ENCODE results near the gene SCNN1A. TPM values are rescaled to one million over a fixed set of nuclear protein-coding genes. Genes with fewer than 3 reads are reported as not detected.

Gene SCNN1A
- total and polyA plus RNA-seq, 2 experiments from 2014 or later, result 21.7 to 28.4 TPM

DNA sequence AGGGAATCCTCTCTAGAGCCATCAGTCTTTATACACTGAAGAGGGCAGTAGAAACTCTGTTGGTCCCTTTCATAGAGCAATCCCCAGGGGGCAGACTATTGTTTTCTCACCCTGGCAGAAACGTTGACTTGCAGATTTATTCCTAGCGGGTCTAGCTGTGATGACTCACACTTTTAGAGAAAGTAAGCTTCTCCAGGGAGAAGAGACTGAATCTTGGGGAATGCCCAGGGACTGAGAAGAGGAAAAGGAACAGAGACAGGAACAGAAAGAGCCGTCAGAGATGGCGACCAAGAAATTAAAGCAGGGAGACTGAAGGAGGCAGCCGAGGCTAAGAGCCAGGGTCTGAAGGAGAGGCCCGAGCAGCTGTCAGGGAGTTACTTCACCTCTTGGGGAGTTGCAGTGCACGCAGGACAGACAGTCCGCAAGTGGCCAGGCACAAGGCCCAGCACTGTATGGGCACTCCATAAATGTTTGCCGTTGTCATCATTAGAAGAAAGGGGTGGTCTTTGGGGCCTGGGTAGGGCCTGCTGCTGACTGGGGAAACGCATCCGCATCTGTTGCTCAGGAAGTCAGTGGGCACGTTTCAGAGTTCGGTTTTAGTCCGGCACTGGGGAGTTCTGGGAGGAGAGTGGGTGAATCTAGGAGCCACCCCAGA is 51.9 kb downstream of the SCNN1A start:
- H3K9me3 ChIP-seq (ENCODE audit: low read depth), result no peaks in the 10 kb centered on the region
- TF ChIP-seq, protein P1, sequence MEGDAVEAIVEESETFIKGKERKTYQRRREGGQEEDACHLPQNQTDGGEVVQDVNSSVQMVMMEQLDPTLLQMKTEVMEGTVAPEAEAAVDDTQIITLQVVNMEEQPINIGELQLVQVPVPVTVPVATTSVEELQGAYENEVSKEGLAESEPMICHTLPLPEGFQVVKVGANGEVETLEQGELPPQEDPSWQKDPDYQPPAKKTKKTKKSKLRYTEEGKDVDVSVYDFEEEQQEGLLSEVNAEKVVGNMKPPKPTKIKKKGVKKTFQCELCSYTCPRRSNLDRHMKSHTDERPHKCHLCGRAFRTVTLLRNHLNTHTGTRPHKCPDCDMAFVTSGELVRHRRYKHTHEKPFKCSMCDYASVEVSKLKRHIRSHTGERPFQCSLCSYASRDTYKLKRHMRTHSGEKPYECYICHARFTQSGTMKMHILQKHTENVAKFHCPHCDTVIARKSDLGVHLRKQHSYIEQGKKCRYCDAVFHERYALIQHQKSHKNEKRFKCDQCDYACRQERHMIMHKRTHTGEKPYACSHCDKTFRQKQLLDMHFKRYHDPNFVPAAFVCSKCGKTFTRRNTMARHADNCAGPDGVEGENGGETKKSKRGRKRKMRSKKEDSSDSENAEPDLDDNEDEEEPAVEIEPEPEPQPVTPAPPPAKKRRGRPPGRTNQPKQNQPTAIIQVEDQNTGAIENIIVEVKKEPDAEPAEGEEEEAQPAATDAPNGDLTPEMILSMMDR (IDR thresholded peaks at IDR 0.05; ENCODE audit: poor library complexity), result peak; percentile 61
- no peak for TF ChIP-seq EZH2phosphoT487 (IDR thresholded peaks at IDR 0.05; ENCODE audit: low read depth, severe bottlenecking, unreplicated experiment)
- no peak for TF ChIP-seq EZH2 (IDR thresholded peaks at IDR 0.05; ENCODE audit: borderline replicate concordance)
- no peak overlapping the region for H3K4me3 ChIP-seq
- no peaks in the 10 kb centered on the region for H3K9me2 ChIP-seq (replicated peaks; ENCODE audit: insufficient read depth)
- WGBS (ENCODE audit: low lambda C conversion rate, missing lambda C conversion rate), result 30% methylated on average over 14 of the region's 14 CpGs
- peak; percentile 86 for DNase-seq (ENCODE audit: low spot score)
- peak overlapping the region; percentile 21 for H3K4me2 ChIP-seq
- no peak overlapping the region for H2AFZ ChIP-seq
- H3K27me3 ChIP-seq, result no peaks in the 10 kb centered on the region
- peaks cover 21% of the 10 kb centered on the region for H3K4me1 ChIP-seq (ENCODE audit: insufficient read depth)
- H3K36me3 ChIP-seq (replicated peaks; ENCODE audit: insufficient read depth, low read depth), result no peaks in the 10 kb centered on the region
- peak overlapping the region; percentile 67 for H3K27ac ChIP-seq
- H3K79me2 ChIP-seq, result no peaks in the 10 kb centered on the region
- H4K20me1 ChIP-seq (ENCODE audit: insufficient read depth, poor library complexity, severe bottlenecking), result no peaks in the 10 kb centered on the region

DNA sequence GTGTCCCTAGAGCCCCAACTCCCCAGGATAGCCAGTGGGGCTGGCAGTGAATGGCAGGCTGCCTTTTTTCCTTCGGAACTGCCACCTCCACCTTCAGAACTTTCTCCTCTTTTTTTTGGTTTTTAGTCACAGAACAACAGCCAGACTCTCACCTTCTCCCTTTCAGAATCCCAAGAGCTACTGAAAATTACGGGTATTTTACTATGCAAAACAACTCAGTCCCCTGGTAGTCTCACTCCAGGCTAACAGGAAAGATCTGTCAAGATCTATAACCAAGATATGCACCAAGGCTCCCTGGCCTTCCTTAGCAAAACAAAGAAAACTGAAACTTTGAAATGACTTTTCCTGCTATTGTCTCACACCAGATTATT is 52.4 kb downstream of the SCNN1A start:
- DNase-seq (ENCODE audit: low spot score), result no peak
- TF ChIP-seq EZH2phosphoT487 (IDR thresholded peaks at IDR 0.05; ENCODE audit: low read depth, severe bottlenecking, unreplicated experiment) (no peak), EZH2 (IDR thresholded peaks at IDR 0.05; ENCODE audit: borderline replicate concordance) (no peak)
- TF ChIP-seq, protein P1 (IDR thresholded peaks at IDR 0.05; ENCODE audit: poor library complexity), result no peak
- H3K9me2 ChIP-seq (replicated peaks; ENCODE audit: insufficient read depth), result no peaks in the 10 kb centered on the region
- no peak overlapping the region for H3K4me3 ChIP-seq
- no peak overlapping the region for H2AFZ ChIP-seq
- H4K20me1 ChIP-seq (ENCODE audit: insufficient read depth, poor library complexity, severe bottlenecking), result no peaks in the 10 kb centered on the region
- no peaks in the 10 kb centered on the region for H3K36me3 ChIP-seq (replicated peaks; ENCODE audit: insufficient read depth, low read depth)
- no peaks in the 10 kb centered on the region for H3K27me3 ChIP-seq
- no peaks in the 10 kb centered on the region for H3K79me2 ChIP-seq
- WGBS (ENCODE audit: low lambda C conversion rate, missing lambda C conversion rate), result 40% methylated on average over 2 of the region's 2 CpGs
- no peak overlapping the region for H3K4me2 ChIP-seq
- H3K9me3 ChIP-seq (ENCODE audit: low read depth), result no peaks in the 10 kb centered on the region
- H3K27ac ChIP-seq, result peak overlapping the region; percentile 67
- peaks cover 21% of the 10 kb centered on the region for H3K4me1 ChIP-seq (ENCODE audit: insufficient read depth)

DNA sequence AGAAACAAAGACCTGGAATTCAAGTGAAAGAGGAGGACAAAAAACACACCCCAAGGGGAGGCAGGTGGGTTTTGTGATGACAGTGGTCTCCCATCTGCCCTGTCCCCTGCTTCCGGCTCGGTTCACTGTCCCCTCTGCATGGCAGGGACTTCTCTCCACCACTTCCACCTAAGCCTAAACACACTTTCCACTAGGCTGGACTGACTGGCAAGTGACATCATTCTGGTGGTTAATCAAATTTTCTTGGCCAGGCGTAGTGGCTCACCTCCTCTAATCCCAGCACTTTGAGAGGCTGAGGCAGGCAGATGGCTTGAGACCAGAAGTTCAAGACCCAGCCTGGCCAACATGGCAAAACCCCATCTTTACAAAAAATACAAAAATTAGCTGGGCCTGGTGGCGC is 53.0 kb downstream of the SCNN1A start:
- Histone ChIP-seq H3K9me2 (replicated peaks; ENCODE audit: insufficient read depth) (no peaks in the 10 kb centered on the region), H3K27me3 (no peaks in the 10 kb centered on the region), H4K20me1 (ENCODE audit: insufficient read depth, poor library complexity, severe bottlenecking) (no peaks in the 10 kb centered on the region), H2AFZ (no peak overlapping the region), H3K27ac (peak overlapping the region; percentile 67), H3K36me3 (replicated peaks; ENCODE audit: insufficient read depth, low read depth) (no peaks in the 10 kb centered on the region), H3K4me3 (no peak overlapping the region), H3K79me2 (no peaks in the 10 kb centered on the region), H3K4me1 (ENCODE audit: insufficient read depth) (peaks cover 21% of the 10 kb centered on the region), H3K9me3 (ENCODE audit: low read depth) (no peaks in the 10 kb centered on the region), H3K4me2 (no peak overlapping the region)
- 91% methylated on average over 4 of the region's 4 CpGs for WGBS (ENCODE audit: low lambda C conversion rate, missing lambda C conversion rate)
- DNase-seq (ENCODE audit: low spot score), result no peak
- no peak for TF ChIP-seq EZH2 (IDR thresholded peaks at IDR 0.05; ENCODE audit: borderline replicate concordance)
- TF ChIP-seq, protein P1 (IDR thresholded peaks at IDR 0.05; ENCODE audit: poor library complexity), result no peak
- no peak for TF ChIP-seq EZH2phosphoT487 (IDR thresholded peaks at IDR 0.05; ENCODE audit: low read depth, severe bottlenecking, unreplicated experiment)
